Activated CD4-positive, alpha-beta T cell treated with anti-CD3 and anti-CD28 coated beads for 36 hours (primary cell): ENCODE measurements around the gene FOXE1. TPM values are rescaled to one million over a fixed set of nuclear protein-coding genes. Genes with fewer than 3 reads are reported as not detected.

ENCODE experiments used
- ATAC-seq: fragments of 200-7000 bp; cut with Tn5 transposase; one replicate; pipeline ENCODE4 v1.10.0; 2021; ENCODE audit warnings: mild to moderate bottlenecking, moderate library complexity
- CTCF ChIA-PET: fragments of 350-600 bp; sonication (Branson Sonifier 250); formaldehyde crosslinking; loops from one replicate; lab custom pipeline; 2021; ENCODE audit warnings: antibody characterized with exemption; lab: Charles Lee
- POLR2A ChIA-PET: fragments of 350-600 bp; sonication (Branson Sonifier 250); formaldehyde crosslinking; loops from one replicate; lab custom pipeline; 2021; ENCODE audit warnings: antibody characterized with exemption, inconsistent platforms; lab: Charles Lee
- DNase-seq: peaks from one replicate; pipeline ENCODE4 v3.0.0-alpha.2; 2020
- H3K27ac Mint-ChIP-seq: one replicate; pipeline ENCODE4 v1.8.0; 2021; ENCODE audit warnings: mixed read lengths
- H3K27me3 Mint-ChIP-seq: one replicate; pipeline ENCODE4 v1.8.0; 2021; ENCODE audit warnings: mixed read lengths
- H3K36me3 Mint-ChIP-seq: one replicate; pipeline ENCODE4 v1.8.0; 2021; ENCODE audit warnings: low read depth, mixed read lengths
- H3K4me1 Mint-ChIP-seq: one replicate; pipeline ENCODE4 v1.8.0; 2021; ENCODE audit warnings: mixed read lengths
- H3K4me3 Mint-ChIP-seq: one replicate; pipeline ENCODE4 v1.8.0; 2021; ENCODE audit warnings: mild to moderate bottlenecking, moderate library complexity, mixed read lengths
- H3K9me3 Mint-ChIP-seq: one replicate; pipeline ENCODE4 v1.8.0; 2021; ENCODE audit warnings: low read depth, mixed read lengths
- intact Hi-C, 2 experiments: fragments of 100-400 bp; cut with DNase I in 1 of 2; cut with micrococcal nuclease in 1 of 2; formaldehyde crosslinking; loops; one replicate each; pipeline versions ENCODE4 v1.14.2 to v1.15.1; 2022 to 2024; cut with DNase I, micrococcal nuclease
- total RNA-seq, 2 experiments: library from RNA; stranded (reverse); gene quantifications; one replicate each; pipeline ENCODE4 v1.2.3, GENCODE V29; 2021

The FOXE1 gene
- total RNA-seq, 2 experiments from 2014 or later = 0.07 TPM

DNA sequence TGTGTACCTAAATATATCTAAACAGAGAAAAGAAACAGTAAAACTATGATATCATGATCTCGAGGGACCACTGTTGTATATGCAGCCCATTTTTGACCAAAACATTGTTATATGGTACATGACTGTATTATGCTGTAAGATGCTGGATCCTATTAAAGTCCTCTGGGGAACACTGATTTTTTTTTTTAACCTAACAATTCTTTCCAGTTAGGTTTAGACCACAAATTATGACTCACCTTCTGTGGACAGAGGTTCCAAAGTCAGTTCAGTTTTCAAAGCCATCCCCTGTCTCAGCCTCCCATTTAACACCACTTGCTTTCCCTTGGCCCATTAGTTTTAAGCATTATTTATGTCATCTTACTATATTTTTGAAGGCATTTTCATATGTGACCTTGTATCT, 42.2 kb downstream of the FOXE1 start:
- Mint-ChIP-seq H3K27me3 (no peaks in the 10 kb centered on the region), H3K9me3 (no peaks in the 10 kb centered on the region), H3K4me3 (no peak overlapping the region), H3K4me1 (peaks cover 8% of the 10 kb centered on the region), H3K36me3 (peaks cover 2% of the 10 kb centered on the region), H3K27ac (no peak overlapping the region)
- ChIA-PET POLR2A (no interaction called here), CTCF (interaction anchor here (0.6 to 1.5 kb wide), 6 partner anchors 9 to 183 kb away, joined by 3 to 7 read pairs (median 4); partner anchors contain the start of gene TRMO)
- DNase-seq (no peak), ATAC-seq (no peak)
- intact Hi-C loops = no loop called here

- CTCF ChIA-PET = interaction anchor here (0.6 to 1.5 kb wide), 6 partner anchors 10 to 216 kb away, joined by 3 to 7 read pairs (median 4); partner anchors contain the start of gene TRMO
- intact Hi-C loops = no loop called here
- peaks cover 11% of the 10 kb centered on the region for H3K4me1 Mint-ChIP-seq
- H3K36me3 Mint-ChIP-seq = peaks cover 2% of the 10 kb centered on the region
- H3K27me3 Mint-ChIP-seq = no peaks in the 10 kb centered on the region
- peak; percentile 38 for DNase-seq
- H3K4me3 Mint-ChIP-seq = no peak overlapping the region
- no peaks in the 10 kb centered on the region for H3K9me3 Mint-ChIP-seq
- ATAC-seq = peak; percentile 73
- POLR2A ChIA-PET = interaction anchor here (0.6 kb wide), 1 partner anchor 24 kb away, joined by 3 read pairs; no protein-coding TSS in a partner anchor
- H3K27ac Mint-ChIP-seq = no peak overlapping the region
Observed at GRCh38 chr9:97895695-97896332, 42.8 kb downstream of the FOXE1 start.

- no peak overlapping the region for H3K27ac Mint-ChIP-seq
- H3K4me1 Mint-ChIP-seq = peaks cover 47% of the 10 kb centered on the region
- H3K27me3 Mint-ChIP-seq = no peaks in the 10 kb centered on the region
- peaks cover 10% of the 10 kb centered on the region for H3K36me3 Mint-ChIP-seq
- ATAC-seq (no peak), DNase-seq (no peak)
- ChIA-PET CTCF (interaction anchor here (0.6 to 8.3 kb wide), 27 partner anchors 9 to 1164 kb away, joined by 3 to 113 read pairs (median 3); partner anchors contain the start of genes TBC1D2 and TRMO), POLR2A (interaction anchor here (0.7 to 1.0 kb wide), 2 partner anchors 17 to 1106 kb away, joined by 3 to 7 read pairs; no protein-coding TSS in a partner anchor)
- no peak overlapping the region for H3K4me3 Mint-ChIP-seq
- H3K9me3 Mint-ChIP-seq = no peaks in the 10 kb centered on the region
- intact Hi-C loops = loop anchor here (5.0 kb wide), 4 partner anchors 48 to 268 kb away; partner anchors contain the start of genes XPA (in 2 of the 2), FOXE1 (in 1 of the 2), NCBP1 (in 1 of the 2) and TSTD2 (in 1 of the 2)
Observed at GRCh38 chr9:97900103-97900737, 47.2 kb downstream of the FOXE1 start.

DNA sequence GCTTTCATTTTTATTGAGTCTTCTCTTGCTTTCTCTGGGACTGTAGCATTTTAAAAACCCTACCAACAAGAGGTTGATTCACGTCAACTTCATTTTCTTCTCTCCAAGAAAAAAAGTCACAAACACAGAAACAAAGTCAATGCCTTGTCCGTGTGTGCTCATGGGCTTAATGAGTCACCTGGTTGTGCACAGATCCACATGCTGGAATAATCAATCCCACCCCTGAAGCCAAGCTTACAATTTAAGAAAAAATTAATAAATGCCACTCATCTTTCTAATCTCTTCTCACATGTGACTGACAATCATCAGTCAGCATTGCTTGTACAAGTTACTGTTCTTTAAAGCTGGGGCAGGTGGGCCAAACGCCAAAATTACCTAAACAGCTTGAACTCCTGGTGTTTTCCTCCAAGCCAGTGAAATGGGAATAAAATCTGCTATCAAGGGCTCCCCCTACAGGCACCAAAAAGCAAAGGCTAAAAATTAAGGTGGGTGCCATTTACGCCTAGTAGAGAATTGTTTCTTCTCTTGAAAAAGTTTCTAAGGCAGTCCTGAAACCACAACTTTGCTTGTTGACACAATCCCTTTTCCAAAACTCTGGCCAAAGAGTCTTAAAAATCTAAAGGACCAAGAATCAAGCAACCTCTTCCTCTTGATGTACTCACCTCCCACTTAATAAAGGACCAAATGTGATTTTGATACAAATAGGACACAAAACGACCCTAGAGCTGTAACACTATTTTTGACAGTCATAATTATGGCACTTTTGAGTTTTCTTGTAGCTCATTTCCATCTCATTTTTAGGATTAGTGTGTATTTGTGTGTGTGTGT, 47.9 kb downstream of the FOXE1 start:
- H3K27ac Mint-ChIP-seq = peak overlapping the region; percentile 56
- ATAC-seq (no peak), DNase-seq (no peak)
- H3K27me3 Mint-ChIP-seq = no peaks in the 10 kb centered on the region
- no peak overlapping the region for H3K4me3 Mint-ChIP-seq
- CTCF ChIA-PET = interaction anchor here (0.6 to 8.3 kb wide), 36 partner anchors 9 to 1164 kb away, joined by 3 to 113 read pairs (median 3); partner anchors contain the start of genes TBC1D2, TRMO and XPA
- H3K4me1 Mint-ChIP-seq = peaks cover 53% of the 10 kb centered on the region
- H3K36me3 Mint-ChIP-seq = peaks cover 10% of the 10 kb centered on the region
- POLR2A ChIA-PET = interaction anchor here (0.6 to 1.0 kb wide), 3 partner anchors 16 to 1105 kb away, joined by 3 to 7 read pairs (median 3); no protein-coding TSS in a partner anchor
- intact Hi-C loops = loop anchor here (1.0 to 5.0 kb wide), 5 partner anchors 49 to 269 kb away; partner anchors contain the start of genes XPA (in 2 of the 2), FOXE1 (in 1 of the 2), NCBP1 (in 1 of the 2) and TSTD2 (in 1 of the 2)
- no peaks in the 10 kb centered on the region for H3K9me3 Mint-ChIP-seq

DNA sequence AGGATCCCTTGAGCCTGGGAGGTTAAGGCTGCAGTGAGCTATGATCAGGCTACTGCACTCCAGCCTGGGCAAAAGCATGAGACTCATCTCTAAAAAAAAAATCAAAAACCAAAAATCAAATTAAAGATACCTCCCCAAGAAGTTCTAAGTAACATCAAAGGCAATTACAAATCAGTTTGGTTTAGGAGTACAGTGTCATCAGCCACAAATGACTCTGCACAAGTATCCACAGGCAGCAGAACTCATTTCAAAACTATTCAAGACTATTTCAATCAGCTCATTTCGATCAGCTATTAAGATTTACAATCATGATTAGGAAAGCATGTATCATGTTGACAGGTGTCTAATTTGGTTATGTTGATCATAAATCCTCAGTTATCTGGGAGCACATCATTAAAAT, 50.2 kb downstream of the FOXE1 start:
- ATAC-seq (peak; percentile 11), DNase-seq (no peak)
- CTCF ChIA-PET = interaction anchor here (0.5 to 8.3 kb wide), 7 partner anchors 12 to 288 kb away, joined by 3 to 113 read pairs (median 4); partner anchors contain the start of genes TRMO and XPA
- H3K27ac Mint-ChIP-seq = peak overlapping the region; percentile 74
- no peak overlapping the region for H3K4me3 Mint-ChIP-seq
- POLR2A ChIA-PET = interaction anchor here (0.5 to 1.2 kb wide), 4 partner anchors 19 to 403 kb away, joined by 3 to 6 read pairs (median 4); partner anchors contain the start of genes TRMO and XPA
- H3K4me1 Mint-ChIP-seq = peaks cover 72% of the 10 kb centered on the region
- peaks cover 23% of the 10 kb centered on the region for H3K36me3 Mint-ChIP-seq
- H3K9me3 Mint-ChIP-seq = no peaks in the 10 kb centered on the region
- no peaks in the 10 kb centered on the region for H3K27me3 Mint-ChIP-seq
- intact Hi-C loops = loop anchor here (5.0 kb wide), 4 partner anchors 51 to 271 kb away; partner anchors contain the start of genes XPA (in 2 of the 2), FOXE1 (in 1 of the 2), NCBP1 (in 1 of the 2) and TSTD2 (in 1 of the 2)

- H3K36me3 Mint-ChIP-seq = peaks cover 27% of the 10 kb centered on the region
- H3K4me3 Mint-ChIP-seq = peak overlapping the region; percentile 74
- no peaks in the 10 kb centered on the region for H3K9me3 Mint-ChIP-seq
- peak; percentile 79 for DNase-seq
- POLR2A ChIA-PET = interaction anchor here (1.0 kb wide), 1 partner anchor 16 kb away, joined by 3 read pairs; no protein-coding TSS in a partner anchor
- intact Hi-C loops = loop anchor here (1.0 to 5.0 kb wide), 7 partner anchors 14 to 272 kb away; partner anchors contain the start of genes XPA (in 2 of the 2), FOXE1 (in 1 of the 2), NCBP1 (in 1 of the 2) and TSTD2 (in 1 of the 2)
- ATAC-seq = peak; percentile 81
- H3K27ac Mint-ChIP-seq = peak overlapping the region; percentile 83
- H3K4me1 Mint-ChIP-seq = peaks cover 81% of the 10 kb centered on the region
- CTCF ChIA-PET = interaction anchor here (0.5 to 8.3 kb wide), 8 partner anchors 9 to 196 kb away, joined by 3 to 113 read pairs (median 3); no protein-coding TSS in a partner anchor
- no peaks in the 10 kb centered on the region for H3K27me3 Mint-ChIP-seq
Observed at GRCh38 chr9:97904725-97905124, 51.7 kb downstream of the FOXE1 start.

DNA sequence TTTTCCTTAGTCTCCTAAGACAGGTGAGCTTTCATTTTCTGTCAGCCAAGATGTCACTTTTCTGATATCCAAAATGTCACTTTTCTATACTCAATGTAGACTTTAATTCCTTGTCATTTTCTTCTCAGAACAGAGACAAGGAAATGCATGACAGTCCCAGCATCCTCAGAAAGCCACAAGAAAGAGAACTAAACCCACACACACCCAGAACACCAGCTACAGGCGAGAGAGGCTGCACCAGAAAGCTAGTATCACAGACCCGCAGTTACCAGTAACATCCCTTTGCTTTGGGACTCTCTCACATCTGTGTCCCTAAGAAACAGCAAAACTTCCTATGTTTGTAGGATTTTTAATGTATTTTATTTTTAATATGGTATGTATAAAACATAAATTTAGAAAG, 52.2 kb downstream of the FOXE1 start:
- peaks cover 81% of the 10 kb centered on the region for H3K4me1 Mint-ChIP-seq
- no peaks in the 10 kb centered on the region for H3K9me3 Mint-ChIP-seq
- H3K36me3 Mint-ChIP-seq = peaks cover 31% of the 10 kb centered on the region
- peak overlapping the region; percentile 74 for H3K4me3 Mint-ChIP-seq
- H3K27ac Mint-ChIP-seq = peak overlapping the region; percentile 83
- DNase-seq = peak; percentile 57
- ChIA-PET CTCF (interaction anchor here (0.7 to 8.3 kb wide), 7 partner anchors 9 to 129 kb away, joined by 3 to 113 read pairs (median 3); no protein-coding TSS in a partner anchor), POLR2A (interaction anchor here (1.0 kb wide), 1 partner anchor 17 kb away, joined by 3 read pairs; the partner anchor contains the start of gene TRMO)
- intact Hi-C loops = loop anchor here (1.0 to 2.0 kb wide), 3 partner anchors 13 to 50 kb away; no protein-coding TSS in a partner anchor
- H3K27me3 Mint-ChIP-seq = no peaks in the 10 kb centered on the region
- peak; percentile 60 for ATAC-seq

Other genes starting within 250 kb of the FOXE1 start
- gene TSTD2, start 219.9 kb upstream of the FOXE1 start, total RNA-seq = 10 to 100 TPM; 12.7 to 15.0 TPM
- 10 to 100 TPM; 42.2 to 43.0 TPM for gene NCBP1, start 219.4 kb upstream of the FOXE1 start, total RNA-seq
- gene XPA, start 155.9 kb upstream of the FOXE1 start, total RNA-seq = 10 to 100 TPM in 1 of 2 experiments, 1 to 10 TPM in 1; 8.7 to 11.1 TPM
- gene TRMO, start 69.3 kb downstream of the FOXE1 start, total RNA-seq = 10 to 100 TPM; 13.9 to 20.7 TPM
- gene HEMGN, start 84.9 kb downstream of the FOXE1 start, total RNA-seq = 1 to 10 TPM; 1.5 to 2.9 TPM
- gene ANP32B, start 130.1 kb downstream of the FOXE1 start, total RNA-seq = 100 to 1,000 TPM; 367 to 440 TPM
- 10 to 100 TPM; 45.9 to 47.7 TPM for gene NANS, start 203.5 kb downstream of the FOXE1 start, total RNA-seq